Calu3 (cell line): ENCODE measurements around the gene CCT8. TPM values are rescaled to one million over a fixed set of nuclear protein-coding genes. Genes with fewer than 3 reads are reported as not detected.

Experiments used
- BruUV-seq: library from RNA; stranded (reverse); fragments of 400-500 nt; replicated peaks from 2 replicates; lab custom pipeline; 2021; lab: Mats Ljungman, UMichigan
- CTCF ChIA-PET: fragments of 300-600 bp; sonication (Branson Sonifier 250); formaldehyde crosslinking; loops from one replicate; lab custom pipeline; 2022; ENCODE audit warnings: antibody characterized with exemption; lab: Charles Lee
- DNase-seq: peaks from one replicate; pipeline ENCODE4 v3.0.0; 2022
- H3K27ac Mint-ChIP-seq: one replicate; pipeline ENCODE4 v1.8.0; 2022; ENCODE audit warnings: mixed read lengths; ENCODE audit not compliant: unreplicated experiment
- H3K27me3 Mint-ChIP-seq: one replicate; pipeline ENCODE4 v1.8.0; 2022; ENCODE audit warnings: mixed read lengths; ENCODE audit not compliant: unreplicated experiment
- H3K36me3 Mint-ChIP-seq: one replicate; pipeline ENCODE4 v1.8.0; 2022; ENCODE audit warnings: mild to moderate bottlenecking, moderate library complexity, mixed read lengths; ENCODE audit not compliant: insufficient read depth, unreplicated experiment
- H3K4me1 Mint-ChIP-seq: one replicate; pipeline ENCODE4 v1.8.0; 2022; ENCODE audit warnings: mild to moderate bottlenecking, low read depth, mixed read lengths; ENCODE audit not compliant: unreplicated experiment
- H3K4me3 Mint-ChIP-seq: one replicate; pipeline ENCODE4 v1.8.0; 2022; ENCODE audit warnings: mild to moderate bottlenecking, low read depth, moderate library complexity, mixed read lengths; ENCODE audit not compliant: unreplicated experiment
- H3K9me3 Mint-ChIP-seq: one replicate; pipeline ENCODE4 v1.8.0; 2022; ENCODE audit warnings: low read depth, mixed read lengths; ENCODE audit not compliant: unreplicated experiment
- intact Hi-C: fragments of 100-400 bp; cut with micrococcal nuclease; formaldehyde crosslinking; loops from one replicate; pipeline ENCODE4 v1.10.0; 2022; ENCODE audit not compliant: unreplicated experiment
- total RNA-seq: library from RNA; stranded (reverse); gene quantifications from 2 replicates; pipeline ENCODE4 v1.2.3, GENCODE V29; 2022
- TF ChIP-seq, protein P1 (sequence below): fragments of 200-600 bp; IDR thresholded peaks from one replicate; pipeline ENCODE4 v1.8.0; 2022; ENCODE audit warnings: antibody characterized with exemption; ENCODE audit not compliant: unreplicated experiment

Gene CCT8
- total RNA-seq, 1 experiment from 2014 or later: 198 TPM

DNA sequence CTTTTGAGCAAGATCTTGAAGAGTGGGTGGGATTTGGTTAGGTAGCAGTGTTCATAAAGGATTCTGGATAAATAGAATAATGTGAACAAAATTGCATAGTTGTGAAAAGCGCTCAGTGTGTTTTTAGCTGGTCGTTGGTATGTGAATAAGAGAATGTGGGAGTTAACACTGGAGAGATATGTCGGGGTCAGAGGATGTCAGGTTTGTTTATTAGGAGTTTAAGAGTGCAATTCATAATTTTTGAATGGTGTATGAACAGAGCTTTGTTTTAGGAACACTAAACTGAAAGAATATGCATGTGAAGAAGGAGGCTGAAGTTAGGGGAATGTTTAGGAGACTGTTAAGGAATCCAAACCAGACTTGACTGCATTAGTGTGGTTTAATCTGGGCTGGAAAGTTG, 39.6 kb downstream of the CCT8 start:
- Mint-ChIP-seq H3K36me3 (peaks cover 11% of the 10 kb centered on the region), H3K27me3 (no peaks in the 10 kb centered on the region), H3K27ac (no peak overlapping the region), H3K9me3 (no peaks in the 10 kb centered on the region), H3K4me1 (no peaks in the 10 kb centered on the region), H3K4me3 (no peak overlapping the region)
- intact Hi-C loops: no loop called here
- no TSS peak for BruUV-seq
- CTCF ChIA-PET: no interaction called here
- TF ChIP-seq, protein P1, sequence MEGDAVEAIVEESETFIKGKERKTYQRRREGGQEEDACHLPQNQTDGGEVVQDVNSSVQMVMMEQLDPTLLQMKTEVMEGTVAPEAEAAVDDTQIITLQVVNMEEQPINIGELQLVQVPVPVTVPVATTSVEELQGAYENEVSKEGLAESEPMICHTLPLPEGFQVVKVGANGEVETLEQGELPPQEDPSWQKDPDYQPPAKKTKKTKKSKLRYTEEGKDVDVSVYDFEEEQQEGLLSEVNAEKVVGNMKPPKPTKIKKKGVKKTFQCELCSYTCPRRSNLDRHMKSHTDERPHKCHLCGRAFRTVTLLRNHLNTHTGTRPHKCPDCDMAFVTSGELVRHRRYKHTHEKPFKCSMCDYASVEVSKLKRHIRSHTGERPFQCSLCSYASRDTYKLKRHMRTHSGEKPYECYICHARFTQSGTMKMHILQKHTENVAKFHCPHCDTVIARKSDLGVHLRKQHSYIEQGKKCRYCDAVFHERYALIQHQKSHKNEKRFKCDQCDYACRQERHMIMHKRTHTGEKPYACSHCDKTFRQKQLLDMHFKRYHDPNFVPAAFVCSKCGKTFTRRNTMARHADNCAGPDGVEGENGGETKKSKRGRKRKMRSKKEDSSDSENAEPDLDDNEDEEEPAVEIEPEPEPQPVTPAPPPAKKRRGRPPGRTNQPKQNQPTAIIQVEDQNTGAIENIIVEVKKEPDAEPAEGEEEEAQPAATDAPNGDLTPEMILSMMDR: no peak
- no peak for DNase-seq

DNA sequence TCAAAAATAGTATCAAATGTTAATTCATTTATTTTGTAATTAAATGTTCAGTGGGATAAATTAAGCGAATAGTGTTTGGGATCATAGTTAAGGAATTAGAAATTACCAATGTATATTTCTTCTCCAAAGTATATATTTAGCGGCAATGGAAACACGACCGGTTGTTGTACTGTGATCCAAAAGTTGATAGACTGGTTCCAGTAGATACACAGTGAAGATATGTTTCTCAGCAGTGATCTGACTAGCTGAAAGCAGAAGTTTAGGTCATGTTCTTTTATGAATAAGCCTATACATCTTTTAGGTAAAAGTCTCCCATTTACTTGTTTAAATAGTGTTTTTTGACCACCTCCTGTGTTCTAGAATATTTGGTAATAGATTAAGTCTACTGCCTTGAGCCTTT, 40.1 kb downstream of the CCT8 start:
- TF ChIP-seq, protein P1: no peak
- BruUV-seq: no TSS peak
- no peaks in the 10 kb centered on the region for H3K27me3 Mint-ChIP-seq
- no peak overlapping the region for H3K27ac Mint-ChIP-seq
- CTCF ChIA-PET: no interaction called here
- no peaks in the 10 kb centered on the region for H3K4me1 Mint-ChIP-seq
- peaks cover 14% of the 10 kb centered on the region for H3K36me3 Mint-ChIP-seq
- no peaks in the 10 kb centered on the region for H3K9me3 Mint-ChIP-seq
- no peak for DNase-seq
- intact Hi-C loops: no loop called here
- H3K4me3 Mint-ChIP-seq: no peak overlapping the region

DNA sequence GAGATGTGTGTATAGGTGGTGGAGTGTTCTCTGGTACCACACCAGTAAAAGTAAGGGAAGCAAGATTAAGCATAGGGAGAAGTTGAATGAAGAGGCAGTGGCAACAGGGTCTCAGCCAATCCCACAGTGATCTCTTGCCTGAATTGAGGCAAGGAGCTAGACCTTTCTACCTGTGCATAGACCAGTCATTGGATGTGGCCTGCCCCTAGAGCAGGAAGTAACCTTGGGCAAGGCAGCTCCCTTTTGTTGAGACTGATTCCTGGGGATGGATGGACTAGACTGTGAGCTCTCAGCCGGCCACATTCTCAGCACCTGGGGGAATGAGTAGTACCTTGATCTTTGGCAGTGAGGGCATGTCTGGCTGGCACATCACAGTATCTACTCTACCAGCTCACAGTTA, 42.5 kb downstream of the CCT8 start:
- TF ChIP-seq, protein P1: no peak
- no peaks in the 10 kb centered on the region for H3K27me3 Mint-ChIP-seq
- H3K4me3 Mint-ChIP-seq: no peak overlapping the region
- no TSS peak for BruUV-seq
- H3K9me3 Mint-ChIP-seq: no peaks in the 10 kb centered on the region
- no peak overlapping the region for H3K27ac Mint-ChIP-seq
- peaks cover 3% of the 10 kb centered on the region for H3K4me1 Mint-ChIP-seq
- DNase-seq: no peak
- H3K36me3 Mint-ChIP-seq: peaks cover 12% of the 10 kb centered on the region
- CTCF ChIA-PET: no interaction called here
- intact Hi-C loops: no loop called here

DNA sequence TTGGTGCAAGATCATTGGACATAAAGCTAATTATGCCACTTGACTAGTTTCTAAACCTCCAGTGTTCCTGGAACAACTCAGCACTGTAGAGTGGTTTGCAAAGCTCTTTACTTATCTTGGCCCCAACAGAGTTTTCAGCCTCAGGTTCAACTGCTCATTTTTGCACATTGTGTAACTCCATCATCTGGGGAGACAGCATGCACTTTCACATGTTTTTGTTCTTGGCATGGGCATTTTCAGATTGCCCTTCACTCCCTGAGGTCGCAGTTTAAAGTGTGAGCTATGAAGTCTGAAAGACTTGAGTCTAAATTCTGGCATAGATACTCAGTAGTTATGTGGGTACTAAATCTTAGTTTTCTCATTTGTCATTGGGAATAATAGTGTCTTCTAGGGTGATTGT, 43.9 kb downstream of the CCT8 start:
- BruUV-seq: no TSS peak
- TF ChIP-seq, protein P1: no peak
- Mint-ChIP-seq H3K4me3 (no peak overlapping the region), H3K27me3 (no peaks in the 10 kb centered on the region), H3K27ac (no peak overlapping the region), H3K9me3 (no peaks in the 10 kb centered on the region), H3K4me1 (peaks cover 9% of the 10 kb centered on the region), H3K36me3 (peaks cover 25% of the 10 kb centered on the region)
- intact Hi-C loops: loop anchor here (5.0 kb wide), 1 partner anchor 43 kb away; the partner anchor contains the start of gene CCT8
- DNase-seq: no peak
- CTCF ChIA-PET: no interaction called here
